ENCODE data around the gene SCN7A.

- TF ChIP-seq POLR2AphosphoS5 (IDR thresholded peaks at IDR 0.05) (no peak), POLR2A (IDR thresholded peaks at IDR 0.05) (no peak), CTCF (IDR thresholded peaks at IDR 0.05) (no peak), EP300 (IDR thresholded peaks at IDR 0.05; ENCODE audit: low read depth) (no peak)
Measured at GRCh38 chr2:166382448-166382847, 111.6 kb downstream of the SCN7A start.
